Measurements from ENCODE around the gene TMEM132A. TPM values are rescaled to one million over a fixed set of nuclear protein-coding genes. Genes with fewer than 3 reads are reported as not detected.

The TMEM132A gene
- total RNA-seq, 1 experiment from 2014 or later: 114 TPM

GRCh38 chr11:60887556-60887955 is 36.7 kb upstream of the TMEM132A start:
- no peaks in the 10 kb centered on the region for H3K9me3 Mint-ChIP-seq
- CTCF ChIA-PET: interaction anchor here (0.6 to 5.4 kb wide), 50 partner anchors 9 to 1221 kb away, joined by 3 to 277 read pairs (median 5); partner anchors contain the start of genes CCDC86, MS4A10, MS4A15 and PTGDR2
- peak; percentile 60 for DNase-seq (ENCODE audit: low spot score)
- POLR2A ChIA-PET: interaction anchor here (1.0 to 1.1 kb wide), 3 partner anchors 35 to 56 kb away, joined by 3 read pairs; no protein-coding TSS in a partner anchor
- H3K36me3 Mint-ChIP-seq: peaks cover 8% of the 10 kb centered on the region
- H3K27ac Mint-ChIP-seq: no peak overlapping the region
- H3K4me1 Mint-ChIP-seq: no peaks in the 10 kb centered on the region
- H3K27me3 Mint-ChIP-seq (ENCODE audit: low read depth): no peaks in the 10 kb centered on the region
- TF ChIP-seq STAT6 (CRISPR knock-in tag; conservative IDR thresholded peaks at IDR 0.05; ENCODE audit: low read depth) (no peak), ZNF317 (CRISPR knock-in tag; IDR thresholded peaks at IDR 0.05; ENCODE audit: borderline replicate concordance, low read depth) (no peak), CTCF (IDR thresholded peaks at IDR 0.05) (peak; percentile 35; the same call in 1 of the 2 replicates), ATF6 (CRISPR knock-in tag; IDR thresholded peaks at IDR 0.05) (no peak)
- no peak overlapping the region for H3K4me3 Mint-ChIP-seq
- peak; percentile 99 for ATAC-seq

- no peaks in the 10 kb centered on the region for H3K9me3 Mint-ChIP-seq
- no peak for ATAC-seq
- H3K4me3 Mint-ChIP-seq: no peak overlapping the region
- H3K27me3 Mint-ChIP-seq (ENCODE audit: low read depth): no peaks in the 10 kb centered on the region
- CTCF ChIA-PET: interaction anchor here (0.7 to 5.4 kb wide), 3 partner anchors 10 to 127 kb away, joined by 3 to 277 read pairs (median 64); no protein-coding TSS in a partner anchor
- no peak for TF ChIP-seq USF2 (CRISPR knock-in tag; IDR thresholded peaks at IDR 0.05)
- TF ChIP-seq ZSCAN18 (CRISPR knock-in tag; IDR thresholded peaks at IDR 0.05): no peak
- no peak for TF ChIP-seq SP1 (CRISPR knock-in tag; conservative IDR thresholded peaks at IDR 0.05)
- no peak for TF ChIP-seq JAZF1 (CRISPR knock-in tag; IDR thresholded peaks at IDR 0.05)
- TF ChIP-seq ESRRA (CRISPR knock-in tag; IDR thresholded peaks at IDR 0.05; ENCODE audit: borderline replicate concordance): no peak
- no peak for TF ChIP-seq ZNF423 (CRISPR knock-in tag; IDR thresholded peaks at IDR 0.05)
- no peak for DNase-seq (ENCODE audit: low spot score)
- H3K36me3 Mint-ChIP-seq: peaks cover 22% of the 10 kb centered on the region
- POLR2A ChIA-PET: no interaction called here
- no peaks in the 10 kb centered on the region for H3K4me1 Mint-ChIP-seq
- H3K27ac Mint-ChIP-seq: peak overlapping the region; percentile 60
Measured at GRCh38 chr11:60889869-60890311, 34.4 kb upstream of the TMEM132A start.

- Mint-ChIP-seq H3K9me3 (no peaks in the 10 kb centered on the region), H3K4me1 (no peaks in the 10 kb centered on the region), H3K4me3 (no peak overlapping the region), H3K36me3 (peaks cover 30% of the 10 kb centered on the region), H3K27ac (no peak overlapping the region), H3K27me3 (ENCODE audit: low read depth) (no peaks in the 10 kb centered on the region)
- CTCF ChIA-PET: interaction anchor here (4.1 to 5.4 kb wide), 2 partner anchors 9 to 60 kb away, joined by 64 to 277 read pairs; no protein-coding TSS in a partner anchor
- DNase-seq (ENCODE audit: low spot score) (no peak), ATAC-seq (no peak)
- POLR2A ChIA-PET: no interaction called here
- TF ChIP-seq ZNF512 (CRISPR knock-in tag; IDR thresholded peaks at IDR 0.05; ENCODE audit: borderline replicate concordance) (no peak), ZNF232 (CRISPR knock-in tag; IDR thresholded peaks at IDR 0.05) (no peak), ZBTB21 (CRISPR knock-in tag; IDR thresholded peaks at IDR 0.05; ENCODE audit: borderline replicate concordance) (no peak), SMAD4 (CRISPR knock-in tag; IDR thresholded peaks at IDR 0.05) (no peak), ESRRA (CRISPR knock-in tag; IDR thresholded peaks at IDR 0.05; ENCODE audit: borderline replicate concordance) (no peak), ZNF138 (CRISPR knock-in tag; conservative IDR thresholded peaks at IDR 0.05) (no peak), ZNF317 (CRISPR knock-in tag; IDR thresholded peaks at IDR 0.05; ENCODE audit: borderline replicate concordance, low read depth) (no peak), IRF2 (CRISPR knock-in tag; IDR thresholded peaks at IDR 0.05; ENCODE audit: borderline replicate concordance, low read depth) (no peak), TEAD1 (CRISPR knock-in tag; IDR thresholded peaks at IDR 0.05) (no peak), TP53 (CRISPR knock-in tag; IDR thresholded peaks at IDR 0.05) (no peak)
Measured at GRCh38 chr11:60890696-60891095, 33.6 kb upstream of the TMEM132A start.
